K562 (cell line): ENCODE data around the gene TAF15. TPM values are rescaled to one million over a fixed set of nuclear protein-coding genes. Genes with fewer than 3 reads are reported as not detected.
A peak's percentile ranks its signal among the peaks of the same experiment; 100 is the strongest.

Source experiments
- ATAC-seq: fragments of 200-7000 bp; cut with Tn5 transposase; 3 replicates; pipeline ENCODE4 v1.9.1; 2020; ENCODE audit warnings: moderate library complexity
- BruUV-seq: library from RNA; stranded (reverse); fragments of 400-500 nt; replicated peaks from 2 replicates; lab custom pipeline; 2021; lab: Mats Ljungman, UMichigan
- CTCF ChIA-PET: fragments of 300-600 bp; formaldehyde crosslinking; extraction: SDS; loops from one replicate; lab custom pipeline; 2021; ENCODE audit warnings: low intra/inter-chr PET ratio; lab: Yijun Ruan, JAX
- POLR2A ChIA-PET: fragments of 300-600, 350-650 bp; sonication (Branson Sonifier 250); formaldehyde crosslinking; extraction: SDS; loops from one replicate; lab custom pipeline; 2021; ENCODE audit warnings: antibody characterized with exemption, inconsistent platforms; lab: Yijun Ruan, JAX
- DNase-seq, 4 experiments: peaks; one replicate each; pipeline versions ENCODE4 v3.0.0 to v3.0.0-alpha.2; 2011 to 2018; ENCODE audit warnings: low spot score in 3 of 4, mixed read lengths in 3 of 4; ENCODE audit errors: extremely low read depth in 1 of 4
- FAIRE-seq: peaks from 2 replicates; lab custom pipeline; 2011; peaks lifted over from hg19 to GRCh38; lab: Jason Lieb, UNC
- H2AFZ ChIP-seq: 2 replicates; pipeline ENCODE4 v1.6.0; 2011; ENCODE audit warnings: low read depth, low read length, control low read depth, inconsistent platforms
- H3K27ac ChIP-seq: fragments of 200-600 bp; 3 replicates; pipeline ENCODE4 v1.8.0; 2011; ENCODE audit warnings: low read depth, mild to moderate bottlenecking, control low read depth, inconsistent platforms, low read length, moderate library complexity, mixed read lengths; ENCODE audit errors: extremely low read depth
- H3K27me3 ChIP-seq, 2 experiments: fragments of 300-600 bp in 1 of 2; 2 replicates in 1 of 2; 3 replicates in 1 of 2; pipeline versions ENCODE4 v1.6.0 to v1.8.0; 2011; ENCODE audit warnings: inconsistent platforms in 2 of 2, low read length in 2 of 2, mild to moderate bottlenecking in 1 of 2, mixed read lengths in 1 of 2, moderate library complexity in 1 of 2; ENCODE audit not compliant: control insufficient read depth in 2 of 2, insufficient read depth in 2 of 2
- H3K36me3 ChIP-seq: fragments of 300-600 bp; 3 replicates; pipeline ENCODE4 v1.8.0; 2011; ENCODE audit warnings: mild to moderate bottlenecking, low read length, inconsistent platforms; ENCODE audit not compliant: control insufficient read depth, insufficient read depth
- H3K4me1 ChIP-seq, 2 experiments: fragments of 200-600 bp in 1 of 2; replicated peaks in 1 of 2; 2 replicates in 1 of 2; 3 replicates in 1 of 2; pipeline versions ENCODE4 v1.5.1 to v1.8.0; 2011; ENCODE audit warnings: inconsistent platforms in 2 of 2, low read length in 2 of 2, mild to moderate bottlenecking in 1 of 2, mixed read lengths in 1 of 2, moderate library complexity in 1 of 2; ENCODE audit not compliant: control insufficient read depth in 2 of 2, insufficient read depth in 2 of 2
- H3K4me2 ChIP-seq: 2 replicates; pipeline ENCODE4 v1.6.1; 2011; ENCODE audit warnings: low read length, control low read depth, inconsistent platforms, mixed read lengths; ENCODE audit not compliant: insufficient read depth
- H3K4me3 ChIP-seq: fragments of 200-600 bp; sonication (generic), shearing (Covaris generic); 2 replicates; pipeline ENCODE4 v1.5.1; 2016; ENCODE audit warnings: control low read depth, inconsistent platforms
- H3K79me2 ChIP-seq: fragments of 200-600 bp; 3 replicates; pipeline ENCODE4 v1.8.0; 2011; ENCODE audit warnings: low read length, inconsistent platforms; ENCODE audit not compliant: control insufficient read depth, insufficient read depth
- H3K9ac ChIP-seq, 2 experiments: 2 replicates each; pipeline versions ENCODE4 v1.6.0 to v1.6.1; 2011; ENCODE audit warnings: low read depth in 2 of 2, low read length in 2 of 2, control low read depth in 1 of 2, inconsistent platforms in 1 of 2, mild to moderate bottlenecking in 1 of 2, mixed read lengths in 1 of 2; ENCODE audit not compliant: insufficient read depth in 1 of 2
- H3K9me1 ChIP-seq: one replicate; pipeline ENCODE4 v1.6.0; 2011; ENCODE audit warnings: inconsistent platforms, mild to moderate bottlenecking, low read length, moderate library complexity; ENCODE audit not compliant: control insufficient read depth, insufficient read depth
- H3K9me3 ChIP-seq: replicated peaks from 2 replicates; pipeline ENCODE4 v1.5.1; 2011; ENCODE audit warnings: low read depth, low read length, inconsistent platforms; ENCODE audit not compliant: control insufficient read depth, insufficient read depth
- H4K20me1 ChIP-seq: replicated peaks from 2 replicates; pipeline ENCODE4 v1.6.1; 2011; ENCODE audit warnings: low read length, inconsistent platforms, mixed read lengths; ENCODE audit not compliant: control insufficient read depth, insufficient read depth
- BRF1 ChIP-seq: IDR thresholded peaks from 3 replicates; pipeline ENCODE4 v1.6.1; 2011; ENCODE audit warnings: borderline replicate concordance, mild to moderate bottlenecking; ENCODE audit not compliant: insufficient read length; ENCODE audit errors: extremely low read depth
- CCAR2 ChIP-seq: fragments of 200-400 bp; formaldehyde crosslinking; IDR thresholded peaks from 2 replicates; pipeline ENCODE4 v1.6.1; 2017; ENCODE audit warnings: mild to moderate bottlenecking, low read depth, low read length
- ELF4 ChIP-seq: fragments of 450-650 bp; formaldehyde crosslinking; IDR thresholded peaks from 2 replicates; pipeline ENCODE4 v1.4.0; 2022; ENCODE audit warnings: missing genetic modification characterization
- GABPB2 ChIP-seq: fragments of 250-450 bp; sonication (Bioruptor Pico); conservative IDR thresholded peaks from 2 replicates; pipeline ENCODE4 v1.5.1; 2021; ENCODE audit warnings: mild to moderate bottlenecking
- KDM5B ChIP-seq: fragments of 200-600 bp; sonication (generic); IDR thresholded peaks from 2 replicates; pipeline ENCODE4 v1.6.1; 2012; ENCODE audit warnings: low read depth, mild to moderate bottlenecking, moderate library complexity, low read length, control low read depth, inconsistent platforms; ENCODE audit not compliant: insufficient replicate concordance
- NFXL1 ChIP-seq: fragments of 450-650 bp; formaldehyde crosslinking; IDR thresholded peaks from 2 replicates; pipeline ENCODE4 v1.4.0; 2021; ENCODE audit warnings: mild to moderate bottlenecking
- RBFOX2 ChIP-seq: fragments of 200-400 bp; formaldehyde crosslinking; IDR thresholded peaks from 2 replicates; pipeline ENCODE4 v1.6.1; 2017; ENCODE audit warnings: low read depth, mild to moderate bottlenecking, low read length, moderate library complexity
- TCF7 ChIP-seq: sonication (generic); IDR thresholded peaks from 2 replicates; pipeline ENCODE4 v1.6.1; 2016; ENCODE audit warnings: antibody characterized with exemption, borderline replicate concordance
- ZBTB7A ChIP-seq: IDR thresholded peaks from 2 replicates; pipeline ENCODE4 v1.6.1; 2011; ENCODE audit warnings: low read depth, mild to moderate bottlenecking, low read length, moderate library complexity, borderline replicate concordance; ENCODE audit not compliant: control insufficient read depth
- ZNF232 ChIP-seq: sonication (generic); formaldehyde crosslinking; IDR thresholded peaks from 2 replicates; pipeline ENCODE4 v1.8.0; 2022; ENCODE audit warnings: mild to moderate bottlenecking, missing genetic modification reagents
- ZNF263 ChIP-seq: sonication (generic); formaldehyde crosslinking; IDR thresholded peaks from 2 replicates; pipeline ENCODE4 v1.8.0; 2022; ENCODE audit warnings: mild to moderate bottlenecking, missing genetic modification reagents, borderline replicate concordance
- ZNF75A ChIP-seq: fragments of 450-650 bp; formaldehyde crosslinking; IDR thresholded peaks from 2 replicates; pipeline ENCODE4 v1.4.0; 2020; ENCODE audit warnings: mild to moderate bottlenecking
- WGBS: fragments of 100-300 bp; shearing (Covaris generic); methylation state at CpG from one replicate; pipeline ENCODE4 v1.1.6; 2016; ENCODE audit warnings: low coverage, mixed read lengths; ENCODE audit not compliant: insufficient coverage; ENCODE audit errors: missing lambda C conversion rate; 5-methylcytosine and 5-hydroxymethylcytosine counted together
- in situ Hi-C: fragments of 300-500 bp; cut with MboI; formaldehyde crosslinking; loops from 4 replicates; pipeline ENCODE4 v1.15.0; 2018; ENCODE audit warnings: inconsistent platforms, mixed read lengths
- intact Hi-C: fragments of 100-400 bp; cut with micrococcal nuclease; formaldehyde crosslinking; loops from 2 replicates; pipeline ENCODE4 v1.14.2; 2022
- polyA plus RNA-seq, 8 experiments: library from polyadenylated mRNA; depleted of rRNA in 4 of 8; stranded (reverse) in 5 of 8; unstranded in 3 of 8; fragments of >200 nt; fragmentation: Nextera tagmentation in 2 of 8; fragmentation: Illumina TruSeq in 1 of 8; extraction: Ambion mirVana in 2 of 8; extraction: Trizol in 1 of 8; gene quantifications; 2 replicates each; pipeline versions ENCODE4 v1.2.1 to v1.2.3, GENCODE V29; 2011 to 2014; ENCODE audit warnings: inconsistent platforms in 1 of 8, missing spikeins in 1 of 8
- total RNA-seq, 7 experiments: library from RNA; depleted of rRNA in 6 of 7; stranded (reverse); fragments of >200 nt in 6 of 7; fragmentation: Illumina TruSeq in 2 of 7; extraction: Trizol in 2 of 7; gene quantifications; 2 replicates each; pipeline versions ENCODE4 v1.2.1 to v1.2.3, GENCODE V29; 2011 to 2021; ENCODE audit warnings: low replicate concordance in 1 of 7
- TF ChIP-seq, protein P1 (sequence below), 3 experiments: IDR thresholded peaks in 2 of 3; conservative IDR thresholded peaks in 1 of 3; 2 replicates each; pipeline ENCODE4 v1.5.1; 2011 to 2012; ENCODE audit warnings: low read length in 3 of 3, mild to moderate bottlenecking in 3 of 3, control low read depth in 2 of 3, improper control_type of control experiment in 1 of 3, inconsistent platforms in 1 of 3, low read depth in 1 of 3, mixed read lengths in 1 of 3, moderate library complexity in 1 of 3; ENCODE audit not compliant: insufficient read depth in 2 of 3
- TF ChIP-seq, protein P2 (sequence below): sonication (generic); formaldehyde crosslinking; IDR thresholded peaks from 2 replicates; pipeline ENCODE4 v1.8.1; 2023; ENCODE audit warnings: mild to moderate bottlenecking, missing genetic modification reagents
- TF ChIP-seq, protein P3 (sequence below): sonication (generic); formaldehyde crosslinking; IDR thresholded peaks from 2 replicates; pipeline ENCODE4 v1.4.0; 2020; ENCODE audit warnings: mild to moderate bottlenecking, missing genetic modification reagents

The TAF15 gene
- total and polyA plus RNA-seq, 9 of the 15 experiments (the other 6 are each of a cell fraction or from before 2014, with no cell fraction given): 4.1 to 272 (median 56.8) TPM

DNA sequence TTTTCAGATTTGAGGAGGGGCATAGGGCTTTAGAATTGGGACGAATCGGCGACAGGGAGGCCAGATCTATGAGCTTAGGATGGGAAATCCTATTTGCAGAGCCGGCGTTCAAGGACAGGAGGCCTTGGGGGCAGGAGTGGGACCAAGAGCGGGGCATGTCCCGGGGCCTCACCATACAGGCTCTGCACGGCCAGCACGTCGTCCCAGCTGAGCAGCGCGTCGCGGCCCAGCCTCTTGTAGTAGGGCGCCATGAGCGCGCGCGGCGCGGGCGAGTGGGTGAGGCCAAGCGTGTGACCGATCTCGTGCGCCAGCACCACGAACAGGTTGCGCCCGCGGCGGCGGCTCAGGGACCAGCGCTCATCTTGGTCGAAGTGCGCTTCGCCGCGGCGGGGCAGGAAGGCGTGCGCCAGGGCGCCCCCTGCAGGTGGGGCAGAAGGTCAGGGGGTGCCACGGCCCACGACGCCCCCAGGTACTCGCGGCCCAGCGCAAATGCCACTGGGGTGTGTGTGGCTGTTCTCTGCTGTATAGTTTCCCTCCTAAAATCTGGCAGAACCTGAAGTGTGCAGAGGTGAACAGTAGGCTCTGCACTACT, 39.3 kb upstream of the TAF15 start:
- FAIRE-seq: no peak
- BruUV-seq: no TSS peak
- TF ChIP-seq BRF1 (no peak), ELF4 (CRISPR knock-in tag) (no peak), ZNF263 (CRISPR knock-in tag) (no peak), TCF7 (no peak), NFXL1 (CRISPR knock-in tag) (no peak), RBFOX2 (no peak), CCAR2 (no peak), ZNF232 (no peak), ZBTB7A (peak; percentile 20; the same call in 1 of the 2 replicates), KDM5B (no peak), ZNF75A (no peak), GABPB2 (no peak)
- TF ChIP-seq, protein P1, sequence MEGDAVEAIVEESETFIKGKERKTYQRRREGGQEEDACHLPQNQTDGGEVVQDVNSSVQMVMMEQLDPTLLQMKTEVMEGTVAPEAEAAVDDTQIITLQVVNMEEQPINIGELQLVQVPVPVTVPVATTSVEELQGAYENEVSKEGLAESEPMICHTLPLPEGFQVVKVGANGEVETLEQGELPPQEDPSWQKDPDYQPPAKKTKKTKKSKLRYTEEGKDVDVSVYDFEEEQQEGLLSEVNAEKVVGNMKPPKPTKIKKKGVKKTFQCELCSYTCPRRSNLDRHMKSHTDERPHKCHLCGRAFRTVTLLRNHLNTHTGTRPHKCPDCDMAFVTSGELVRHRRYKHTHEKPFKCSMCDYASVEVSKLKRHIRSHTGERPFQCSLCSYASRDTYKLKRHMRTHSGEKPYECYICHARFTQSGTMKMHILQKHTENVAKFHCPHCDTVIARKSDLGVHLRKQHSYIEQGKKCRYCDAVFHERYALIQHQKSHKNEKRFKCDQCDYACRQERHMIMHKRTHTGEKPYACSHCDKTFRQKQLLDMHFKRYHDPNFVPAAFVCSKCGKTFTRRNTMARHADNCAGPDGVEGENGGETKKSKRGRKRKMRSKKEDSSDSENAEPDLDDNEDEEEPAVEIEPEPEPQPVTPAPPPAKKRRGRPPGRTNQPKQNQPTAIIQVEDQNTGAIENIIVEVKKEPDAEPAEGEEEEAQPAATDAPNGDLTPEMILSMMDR (IDR thresholded peaks at IDR 0.05 in 2 of 3, conservative IDR thresholded peaks at IDR 0.05 in 1 of 3; ENCODE audit: insufficient read depth in 2 of 3, low read depth in 1 of 3, low read length in 3 of 3): peak; percentile 17 to 44 (median 30); a peak in 3 of 6 replicates
- TF ChIP-seq, protein P2, sequence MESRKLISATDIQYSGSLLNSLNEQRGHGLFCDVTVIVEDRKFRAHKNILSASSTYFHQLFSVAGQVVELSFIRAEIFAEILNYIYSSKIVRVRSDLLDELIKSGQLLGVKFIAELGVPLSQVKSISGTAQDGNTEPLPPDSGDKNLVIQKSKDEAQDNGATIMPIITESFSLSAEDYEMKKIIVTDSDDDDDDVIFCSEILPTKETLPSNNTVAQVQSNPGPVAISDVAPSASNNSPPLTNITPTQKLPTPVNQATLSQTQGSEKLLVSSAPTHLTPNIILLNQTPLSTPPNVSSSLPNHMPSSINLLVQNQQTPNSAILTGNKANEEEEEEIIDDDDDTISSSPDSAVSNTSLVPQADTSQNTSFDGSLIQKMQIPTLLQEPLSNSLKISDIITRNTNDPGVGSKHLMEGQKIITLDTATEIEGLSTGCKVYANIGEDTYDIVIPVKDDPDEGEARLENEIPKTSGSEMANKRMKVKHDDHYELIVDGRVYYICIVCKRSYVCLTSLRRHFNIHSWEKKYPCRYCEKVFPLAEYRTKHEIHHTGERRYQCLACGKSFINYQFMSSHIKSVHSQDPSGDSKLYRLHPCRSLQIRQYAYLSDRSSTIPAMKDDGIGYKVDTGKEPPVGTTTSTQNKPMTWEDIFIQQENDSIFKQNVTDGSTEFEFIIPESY (CRISPR knock-in tag): peak; percentile 94
- TF ChIP-seq, protein P3, sequence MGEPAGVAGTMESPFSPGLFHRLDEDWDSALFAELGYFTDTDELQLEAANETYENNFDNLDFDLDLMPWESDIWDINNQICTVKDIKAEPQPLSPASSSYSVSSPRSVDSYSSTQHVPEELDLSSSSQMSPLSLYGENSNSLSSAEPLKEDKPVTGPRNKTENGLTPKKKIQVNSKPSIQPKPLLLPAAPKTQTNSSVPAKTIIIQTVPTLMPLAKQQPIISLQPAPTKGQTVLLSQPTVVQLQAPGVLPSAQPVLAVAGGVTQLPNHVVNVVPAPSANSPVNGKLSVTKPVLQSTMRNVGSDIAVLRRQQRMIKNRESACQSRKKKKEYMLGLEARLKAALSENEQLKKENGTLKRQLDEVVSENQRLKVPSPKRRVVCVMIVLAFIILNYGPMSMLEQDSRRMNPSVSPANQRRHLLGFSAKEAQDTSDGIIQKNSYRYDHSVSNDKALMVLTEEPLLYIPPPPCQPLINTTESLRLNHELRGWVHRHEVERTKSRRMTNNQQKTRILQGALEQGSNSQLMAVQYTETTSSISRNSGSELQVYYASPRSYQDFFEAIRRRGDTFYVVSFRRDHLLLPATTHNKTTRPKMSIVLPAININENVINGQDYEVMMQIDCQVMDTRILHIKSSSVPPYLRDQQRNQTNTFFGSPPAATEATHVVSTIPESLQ (CRISPR knock-in tag): no peak

More for the DNA sequence above, 39.3 kb upstream of the TAF15 start:
- no peaks in the 10 kb centered on the region for H3K79me2 ChIP-seq
- ChIA-PET CTCF (no interaction called here), POLR2A (interaction anchor here (0.9 to 1.3 kb wide), 3 partner anchors 12 to 39 kb away, joined by 3 read pairs; partner anchors contain the start of gene TAF15)
- peaks cover 0 to 16% of the 10 kb centered on the region in 2 experiments; a peak in 2 of 5 replicates for H3K4me1 ChIP-seq
- H3K9me1 ChIP-seq: peaks cover 3% of the 10 kb centered on the region
- in situ Hi-C loops: loop anchor here (5.0 kb wide), 1 partner anchor 37 kb away; the partner anchor contains the start of gene TAF15
- intact Hi-C loops: loop anchor here (10.0 kb wide), 1 partner anchor 175 kb away; the partner anchor contains the start of gene LYZL6
- H2AFZ ChIP-seq: no peak overlapping the region
- no peaks in the 10 kb centered on the region for H3K36me3 ChIP-seq
- no peak overlapping the region for H3K4me2 ChIP-seq
- ATAC-seq: no peak
- no peaks in the 10 kb centered on the region; the same call in 1 of the 2 replicates for H4K20me1 ChIP-seq
- 52% methylated on average over 31 of the region's 48 CpGs for WGBS
- no peaks in the 10 kb centered on the region for H3K9me3 ChIP-seq
- H3K27me3 ChIP-seq: peaks cover 56 to 87% of the 10 kb centered on the region in 2 experiments; a peak in 4 of 5 replicates
- no peak overlapping the region for H3K9ac ChIP-seq
- no peak for DNase-seq
- no peak overlapping the region for H3K4me3 ChIP-seq
- no peak overlapping the region for H3K27ac ChIP-seq
